HG03457 (cell line): Measurements from ENCODE around the gene SWT1.
"Not testable (repeated sequence)": the region's sequence is repeated elsewhere in the genome, so short reads cannot be mapped to it uniquely, and the experiment has no call there.

Experiments used
- ATAC-seq: cut with Tn5 transposase; IDR thresholded peaks from one replicate; pipeline ENCODE4 v1.9.1; 2021; ENCODE audit warnings: moderate number of reproducible peaks; ENCODE audit not compliant: unreplicated experiment

The SWT1 gene

GRCh38 chr1:185244015-185244747 lies 87.2 kb downstream of the SWT1 start:
- no peak for ATAC-seq

GRCh38 chr1:185245466-185245865 lies 88.5 kb downstream of the SWT1 start:
- no peak for ATAC-seq

GRCh38 chr1:185249563-185249962 lies 92.6 kb downstream of the SWT1 start:
- ATAC-seq, result no peak

- ATAC-seq, result no peak
Measured at GRCh38 chr1:185250063-185250462, 93.1 kb downstream of the SWT1 start.

GRCh38 chr1:185251928-185252327 lies 95.0 kb downstream of the SWT1 start:
- ATAC-seq, result not testable (repeated sequence)

GRCh38 chr1:185252404-185252803 lies 95.4 kb downstream of the SWT1 start:
- ATAC-seq, result not testable (repeated sequence)

GRCh38 chr1:185255595-185255994 lies 98.6 kb downstream of the SWT1 start:
- ATAC-seq, result not testable (repeated sequence)

- ATAC-seq, result not testable (repeated sequence)
Measured at GRCh38 chr1:185257116-185257949, 100.4 kb downstream of the SWT1 start.

GRCh38 chr1:185257950-185258208 lies 100.9 kb downstream of the SWT1 start:
- no peak for ATAC-seq

- no peak for ATAC-seq
Measured at GRCh38 chr1:185258676-185259075, 101.7 kb downstream of the SWT1 start.

- no peak for ATAC-seq
Measured at GRCh38 chr1:185260611-185261010, 103.6 kb downstream of the SWT1 start.

- ATAC-seq, result no peak
Measured at GRCh38 chr1:185262151-185262550, 105.2 kb downstream of the SWT1 start.

GRCh38 chr1:185263292-185263691 lies 106.3 kb downstream of the SWT1 start:
- no peak for ATAC-seq

GRCh38 chr1:185263780-185264179 lies 106.8 kb downstream of the SWT1 start:
- ATAC-seq, result no peak

- no peak for ATAC-seq
Measured at GRCh38 chr1:185265314-185265713, 108.3 kb downstream of the SWT1 start.

- no peak for ATAC-seq
Measured at GRCh38 chr1:185267301-185267700, 110.3 kb downstream of the SWT1 start.

- ATAC-seq, result no peak
Measured at GRCh38 chr1:185267701-185268100, 110.7 kb downstream of the SWT1 start.

- no peak for ATAC-seq
Measured at GRCh38 chr1:185268352-185268751, 111.4 kb downstream of the SWT1 start.

GRCh38 chr1:185271921-185272320 lies 115.0 kb downstream of the SWT1 start:
- no peak for ATAC-seq

GRCh38 chr1:185279571-185279970 lies 122.6 kb downstream of the SWT1 start:
- ATAC-seq, result no peak

- no peak for ATAC-seq
Measured at GRCh38 chr1:185280589-185280988, 123.6 kb downstream of the SWT1 start.

GRCh38 chr1:185281245-185281644 lies 124.3 kb downstream of the SWT1 start:
- peak; percentile 82 for ATAC-seq
